NT2/D1 (cell line): ENCODE results near the gene ERC2.

Experiments used
- SUZ12 ChIP-seq: IDR thresholded peaks from 2 replicates; pipeline ENCODE4 v1.6.1; 2011; ENCODE audit not compliant: insufficient read length, insufficient read depth; ENCODE audit errors: extremely low read depth
- YY1 ChIP-seq: IDR thresholded peaks from 2 replicates; pipeline ENCODE4 v1.6.1; 2011; ENCODE audit not compliant: insufficient read length, insufficient read depth

DNA sequence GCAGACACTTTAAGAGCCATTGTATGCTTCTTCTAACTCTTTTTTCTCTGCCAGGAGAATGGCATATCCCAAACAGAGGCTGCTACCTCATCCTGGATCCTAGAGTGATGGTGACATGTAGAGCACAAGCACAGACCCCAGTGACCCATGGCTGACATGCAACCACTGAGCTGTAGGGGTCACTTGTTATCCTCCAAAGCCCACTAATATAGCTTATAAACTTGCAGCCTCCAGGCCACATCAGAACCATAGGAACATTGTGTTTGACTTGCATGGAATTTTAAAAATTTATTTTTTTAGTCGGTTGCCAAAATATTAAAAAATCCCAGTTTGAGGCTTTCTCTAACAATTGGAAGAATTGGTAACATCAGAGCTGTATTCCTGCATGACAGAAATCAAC lies 698.2 kb downstream of the ERC2 start:
- TF ChIP-seq YY1 (no peak), SUZ12 (no peak)
